ENCODE results near the gene BSN.

Gene BSN

GRCh38 chr3:49704629-49705028, 150.4 kb downstream of the BSN start:
- H3K9me3 ChIP-seq (ENCODE audit: control extremely low read depth in 1 of 5, control insufficient read depth in 4 of 5, insufficient read depth in 2 of 5, low read depth in 1 of 5, low read length in 4 of 5): no peaks in the 10 kb centered on the region
- ChIA-PET CTCF (interaction anchor here (0.6 to 1.5 kb wide), 7 partner anchors 11 to 138 kb away, joined by 3 to 5 read pairs (median 4); no protein-coding TSS in a partner anchor), POLR2A (no interaction called here)
- no peak for DNase-seq
- H3K4me3 ChIP-seq (ENCODE audit: control insufficient read depth in 1 of 7, extremely low read depth in 1 of 7, insufficient read depth in 4 of 7, low read depth in 2 of 7, low read length in 6 of 7): no peak overlapping the region
- peaks cover 0 to 4% (median 3%) of the 10 kb centered on the region in 4 experiments for H3K4me1 ChIP-seq (ENCODE audit: control extremely low read depth in 1 of 4, control insufficient read depth in 4 of 4, insufficient read depth in 4 of 4, low read length in 3 of 4)
- H3K36me3 ChIP-seq (ENCODE audit: control insufficient read depth in 4 of 4, insufficient read depth in 4 of 4, low read length in 3 of 4): peaks cover 2 to 58% (median 33%) of the 10 kb centered on the region in 4 experiments
- no peak overlapping the region for H3K27ac ChIP-seq (ENCODE audit: insufficient read depth in 1 of 2, low read depth in 1 of 2, low read length in 2 of 2, poor library complexity in 1 of 2, severe bottlenecking in 2 of 2)
- H3K27me3 ChIP-seq (replicated peaks in 2 of 5; ENCODE audit: control insufficient read depth in 4 of 5, insufficient read depth in 5 of 5, low read length in 4 of 5): no peaks in the 10 kb centered on the region
- 92% methylated on average over 5 of the region's 8 CpGs for WGBS (ENCODE audit: insufficient coverage)

- H3K36me3 ChIP-seq (ENCODE audit: control insufficient read depth in 4 of 4, insufficient read depth in 4 of 4, low read length in 3 of 4): peaks cover 2 to 55% (median 31%) of the 10 kb centered on the region in 4 experiments
- peaks cover 2 to 4% (median 3%) of the 10 kb centered on the region in 4 experiments for H3K4me1 ChIP-seq (ENCODE audit: control extremely low read depth in 1 of 4, control insufficient read depth in 4 of 4, insufficient read depth in 4 of 4, low read length in 3 of 4)
- no peaks in the 10 kb centered on the region for H3K27me3 ChIP-seq (replicated peaks in 2 of 5; ENCODE audit: control insufficient read depth in 4 of 5, insufficient read depth in 5 of 5, low read length in 4 of 5)
- WGBS (ENCODE audit: insufficient coverage): 97% methylated on average over 15 of the region's 17 CpGs
- no peak for DNase-seq
- ChIA-PET POLR2A (no interaction called here), CTCF (interaction anchor here (0.7 kb wide), 1 partner anchor 13 kb away, joined by 3 read pairs; no protein-coding TSS in a partner anchor)
- H3K27ac ChIP-seq (ENCODE audit: insufficient read depth in 1 of 2, low read depth in 1 of 2, low read length in 2 of 2, poor library complexity in 1 of 2, severe bottlenecking in 2 of 2): no peak overlapping the region
- H3K4me3 ChIP-seq (ENCODE audit: control insufficient read depth in 1 of 7, extremely low read depth in 1 of 7, insufficient read depth in 4 of 7, low read depth in 2 of 7, low read length in 6 of 7): no peak overlapping the region
- H3K9me3 ChIP-seq (ENCODE audit: control extremely low read depth in 1 of 5, control insufficient read depth in 4 of 5, insufficient read depth in 2 of 5, low read depth in 1 of 5, low read length in 4 of 5): no peaks in the 10 kb centered on the region
Observed at GRCh38 chr3:49705390-49705960, 151.2 kb downstream of the BSN start.

- Histone ChIP-seq H3K9me3 (ENCODE audit: control extremely low read depth in 1 of 5, control insufficient read depth in 4 of 5, insufficient read depth in 2 of 5, low read depth in 1 of 5, low read length in 4 of 5) (no peaks in the 10 kb centered on the region), H3K27me3 (replicated peaks in 2 of 5; ENCODE audit: control insufficient read depth in 4 of 5, insufficient read depth in 5 of 5, low read length in 4 of 5) (no peaks in the 10 kb centered on the region), H3K4me3 (ENCODE audit: control insufficient read depth in 1 of 7, extremely low read depth in 1 of 7, insufficient read depth in 4 of 7, low read depth in 2 of 7, low read length in 6 of 7) (no peak overlapping the region), H3K36me3 (ENCODE audit: control insufficient read depth in 4 of 4, insufficient read depth in 4 of 4, low read length in 3 of 4) (peaks cover 2 to 45% (median 28%) of the 10 kb centered on the region in 4 experiments), H3K4me1 (ENCODE audit: control extremely low read depth in 1 of 4, control insufficient read depth in 4 of 4, insufficient read depth in 4 of 4, low read length in 3 of 4) (peaks cover 8 to 14% (median 13%) of the 10 kb centered on the region in 4 experiments), H3K27ac (ENCODE audit: insufficient read depth in 1 of 2, low read depth in 1 of 2, low read length in 2 of 2, poor library complexity in 1 of 2, severe bottlenecking in 2 of 2) (no peak overlapping the region)
- 94% methylated on average over 9 of the region's 9 CpGs for WGBS (ENCODE audit: insufficient coverage)
- CTCF ChIA-PET: interaction anchor here (0.7 kb wide), 1 partner anchor 12 kb away, joined by 3 read pairs; no protein-coding TSS in a partner anchor
- POLR2A ChIA-PET: no interaction called here
- DNase-seq: no peak
Observed at GRCh38 chr3:49706456-49707112, 152.3 kb downstream of the BSN start.

GRCh38 chr3:49707113-49707480, 152.8 kb downstream of the BSN start:
- no peak for DNase-seq
- Histone ChIP-seq H3K4me1 (ENCODE audit: control extremely low read depth in 1 of 4, control insufficient read depth in 4 of 4, insufficient read depth in 4 of 4, low read length in 3 of 4) (peaks cover 8 to 19% (median 19%) of the 10 kb centered on the region in 4 experiments), H3K4me3 (ENCODE audit: control insufficient read depth in 1 of 7, extremely low read depth in 1 of 7, insufficient read depth in 4 of 7, low read depth in 2 of 7, low read length in 6 of 7) (no peak overlapping the region), H3K36me3 (ENCODE audit: control insufficient read depth in 4 of 4, insufficient read depth in 4 of 4, low read length in 3 of 4) (peaks cover 2 to 40% (median 26%) of the 10 kb centered on the region in 4 experiments), H3K9me3 (ENCODE audit: control extremely low read depth in 1 of 5, control insufficient read depth in 4 of 5, insufficient read depth in 2 of 5, low read depth in 1 of 5, low read length in 4 of 5) (no peaks in the 10 kb centered on the region), H3K27me3 (replicated peaks in 2 of 5; ENCODE audit: control insufficient read depth in 4 of 5, insufficient read depth in 5 of 5, low read length in 4 of 5) (no peaks in the 10 kb centered on the region), H3K27ac (ENCODE audit: insufficient read depth in 1 of 2, low read depth in 1 of 2, low read length in 2 of 2, poor library complexity in 1 of 2, severe bottlenecking in 2 of 2) (no peak overlapping the region)
- CTCF ChIA-PET: interaction anchor here (1.3 kb wide), 1 partner anchor 12 kb away, joined by 6 read pairs; the partner anchor contains the start of gene AMIGO3
- WGBS (ENCODE audit: insufficient coverage): 100% methylated on average over 4 of the region's 4 CpGs
- POLR2A ChIA-PET: no interaction called here

GRCh38 chr3:49709852-49710251, 155.6 kb downstream of the BSN start:
- no peak overlapping the region for H3K4me3 ChIP-seq (ENCODE audit: control insufficient read depth in 1 of 7, extremely low read depth in 1 of 7, insufficient read depth in 4 of 7, low read depth in 2 of 7, low read length in 6 of 7)
- ChIA-PET CTCF (no interaction called here), POLR2A (no interaction called here)
- no peak overlapping the region for H3K27ac ChIP-seq (ENCODE audit: insufficient read depth in 1 of 2, low read depth in 1 of 2, low read length in 2 of 2, poor library complexity in 1 of 2, severe bottlenecking in 2 of 2)
- peaks cover 2 to 33% (median 17%) of the 10 kb centered on the region in 4 experiments for H3K36me3 ChIP-seq (ENCODE audit: control insufficient read depth in 4 of 4, insufficient read depth in 4 of 4, low read length in 3 of 4)
- peaks cover 8 to 38% (median 36%) of the 10 kb centered on the region in 4 experiments for H3K4me1 ChIP-seq (ENCODE audit: control extremely low read depth in 1 of 4, control insufficient read depth in 4 of 4, insufficient read depth in 4 of 4, low read length in 3 of 4)
- no peaks in the 10 kb centered on the region for H3K9me3 ChIP-seq (ENCODE audit: control extremely low read depth in 1 of 5, control insufficient read depth in 4 of 5, insufficient read depth in 2 of 5, low read depth in 1 of 5, low read length in 4 of 5)
- 98% methylated on average over 5 of the region's 8 CpGs for WGBS (ENCODE audit: insufficient coverage)
- no peaks in the 10 kb centered on the region for H3K27me3 ChIP-seq (replicated peaks in 2 of 5; ENCODE audit: control insufficient read depth in 4 of 5, insufficient read depth in 5 of 5, low read length in 4 of 5)
- no peak for DNase-seq

- H3K4me1 ChIP-seq (ENCODE audit: control extremely low read depth in 1 of 4, control insufficient read depth in 4 of 4, insufficient read depth in 4 of 4, low read length in 3 of 4): peaks cover 8 to 38% (median 36%) of the 10 kb centered on the region in 4 experiments
- WGBS (ENCODE audit: insufficient coverage): 68% methylated on average over 5 of the region's 5 CpGs
- H3K27ac ChIP-seq (ENCODE audit: insufficient read depth in 1 of 2, low read depth in 1 of 2, low read length in 2 of 2, poor library complexity in 1 of 2, severe bottlenecking in 2 of 2): no peak overlapping the region
- no peaks in the 10 kb centered on the region for H3K27me3 ChIP-seq (replicated peaks in 2 of 5; ENCODE audit: control insufficient read depth in 4 of 5, insufficient read depth in 5 of 5, low read length in 4 of 5)
- POLR2A ChIA-PET: interaction anchor here (1.5 to 1.6 kb wide), 2 partner anchors 9 to 91 kb away, joined by 3 to 4 read pairs; partner anchors contain the start of gene INKA1
- no peaks in the 10 kb centered on the region for H3K9me3 ChIP-seq (ENCODE audit: control extremely low read depth in 1 of 5, control insufficient read depth in 4 of 5, insufficient read depth in 2 of 5, low read depth in 1 of 5, low read length in 4 of 5)
- CTCF ChIA-PET: interaction anchor here (1.0 to 2.1 kb wide), 5 partner anchors 9 to 172 kb away, joined by 3 to 9 read pairs (median 5); partner anchors contain the start of gene INKA1
- peak overlapping the region in 1 of 7 experiments; percentile 28 for H3K4me3 ChIP-seq (ENCODE audit: control insufficient read depth in 1 of 7, extremely low read depth in 1 of 7, insufficient read depth in 4 of 7, low read depth in 2 of 7, low read length in 6 of 7)
- peaks cover 8 to 28% (median 24%) of the 10 kb centered on the region in 4 experiments for H3K36me3 ChIP-seq (ENCODE audit: control insufficient read depth in 4 of 4, insufficient read depth in 4 of 4, low read length in 3 of 4)
- DNase-seq: peak; percentile 44 to 87 (median 85)
Observed at GRCh38 chr3:49711489-49711888, 157.2 kb downstream of the BSN start.

All from common myeloid progenitor, CD34-positive (primary cell).